Gastrocnemius medialis (tissue), 4 donors: Measurements from ENCODE around the gene MRLN. TPM values are rescaled to one million over a fixed set of nuclear protein-coding genes. Genes with fewer than 3 reads are reported as not detected.

Source experiments
- ATAC-seq, 2 donors: fragments of 150-250 bp; one replicate each; pipeline ENCODE4 v1.9.1; 2016
- DNase-seq, 2 donors: peaks; one replicate each; pipeline ENCODE4 v3.0.0-alpha.2; 2019
- H3K27ac ChIP-seq, 4 donors: fragments of 200-600 bp; sonication (generic); 1 replicate in 1 of 4; 2 replicates in 3 of 4; pipeline ENCODE4 v1.5.1; 2016 to 2018; ENCODE audit warnings: mild to moderate bottlenecking in 2 of 4, moderate library complexity in 1 of 4
- H3K27me3 ChIP-seq, 3 donors: fragments of 200-600 bp; sonication (generic) in 2 of 3; 1 replicate in 1 of 3; 2 replicates in 2 of 3; pipeline versions ENCODE4 v1.5.1 to v1.6.0; 2016 to 2019; ENCODE audit warnings: mild to moderate bottlenecking in 1 of 3, moderate library complexity in 1 of 3
- H3K36me3 ChIP-seq, 2 donors: fragments of 200-600 bp; sonication (generic) in 1 of 2; one replicate each; pipeline ENCODE4 v1.5.1; 2017 to 2018
- H3K4me1 ChIP-seq, 2 donors: fragments of 200-600 bp; sonication (generic) in 1 of 2; one replicate each; pipeline ENCODE4 v1.5.1; 2016 to 2017; ENCODE audit warnings: mild to moderate bottlenecking in 2 of 2
- H3K4me3 ChIP-seq, 4 donors: fragments of 200-600 bp; sonication (generic) in 3 of 4; 1 replicate in 1 of 4; 2 replicates in 3 of 4; pipeline ENCODE4 v1.5.1; 2016 to 2019; ENCODE audit warnings: mild to moderate bottlenecking in 2 of 4
- H3K9me3 ChIP-seq, 3 donors: fragments of 200-600 bp; sonication (generic) in 2 of 3; 1 replicate in 1 of 3; 2 replicates in 2 of 3; pipeline ENCODE4 v1.5.1; 2016 to 2019
- CTCF ChIP-seq, 5 experiments: fragments of 450-650 bp in 3 of 5; fragments of 200-600 bp in 2 of 5; sonication (generic) in 2 of 5; IDR thresholded peaks in 4 of 5; conservative IDR thresholded peaks in 1 of 5; 1 replicate in 4 of 5; 2 replicates in 1 of 5; pipeline ENCODE4 v1.5.1; 2016 to 2019; ENCODE audit warnings: antibody characterized with exemption in 5 of 5, mild to moderate bottlenecking in 3 of 5, moderate library complexity in 3 of 5
- POLR2A ChIP-seq, 2 donors: fragments of 450-650 bp; IDR thresholded peaks; one replicate each; pipeline ENCODE4 v1.6.1; 2017; ENCODE audit warnings: antibody characterized with exemption in 2 of 2, mild to moderate bottlenecking in 2 of 2, moderate library complexity in 2 of 2
- in situ Hi-C, 4 donors: fragments of 200-750 bp; cut with MboI; loops; one replicate each; pipeline versions ENCODE4 v1.15.0 to v1.8.0; 2017; ENCODE audit warnings: low sequenced_read_pairs in 4 of 4
- intact Hi-C: fragments of 100-400 bp; cut with DNase I; formaldehyde crosslinking; loops from one replicate; pipeline ENCODE4 v1.15.1; 2023; ENCODE audit warnings: low total_unique reads
- total RNA-seq, 4 donors: library from RNA; depleted of rRNA; stranded (reverse); fragments of >200 nt; gene quantifications; one replicate each; pipeline versions ENCODE4 v1.1.0 to v1.2.3, GENCODE V29; 2016

Gene MRLN
- 100 to 1,000 TPM in 3 of 4 donors, 10 to 100 TPM in 1; 67.7 to 352 (median 188) TPM for total RNA-seq

GRCh38 chr10:59753267-59753666 lies at the start of gene MRLN:
Gene MRLN, minus strand, starts transcription at chr10:59753455.
- in situ Hi-C loops (no loop called here), intact Hi-C loops (loop anchor here (1.0 to 2.0 kb wide), 4 partner anchors 29 to 1410 kb away; partner anchors contain the start of gene SLC16A9)
- H3K4me1 ChIP-seq, result peaks cover 29 to 32% of the 10 kb centered on the region in 2 donors
- no peaks in the 10 kb centered on the region for H3K36me3 ChIP-seq
- ATAC-seq (peak; percentile 91 to 95), DNase-seq (peak; percentile 45 to 56)
- peak within 1 kb of the TSS; percentile 40 to 64 (median 63) for H3K4me3 ChIP-seq
- H3K27ac ChIP-seq, result peak within 1 kb of the TSS; percentile 84 to 93 (median 89)
- TF ChIP-seq POLR2A (IDR thresholded peaks at IDR 0.05), result peak; percentile 68 to 86
- no peak for TF ChIP-seq CTCF (IDR thresholded peaks at IDR 0.05 in 4 of 5, conservative IDR thresholded peaks at IDR 0.05 in 1 of 5)
- H3K9me3 ChIP-seq, result no peaks in the 10 kb centered on the region
- H3K27me3 ChIP-seq, result no peaks in the 10 kb centered on the region

- Histone ChIP-seq H3K27me3 (no peaks in the 10 kb centered on the region), H3K9me3 (no peaks in the 10 kb centered on the region), H3K36me3 (peaks cover 0 to 34% of the 10 kb centered on the region in 2 donors), H3K27ac (no peak overlapping the region), H3K4me3 (no peak overlapping the region), H3K4me1 (peaks cover 3 to 5% of the 10 kb centered on the region in 2 donors)
- ATAC-seq (no peak), DNase-seq (no peak)
- intact Hi-C loops, result no loop called here
- in situ Hi-C loops, result loop anchor here in 3 of 4 donors (10.0 to 25.0 kb wide), 2 partner anchors 176 to 564 kb away; no protein-coding TSS in a partner anchor
- TF ChIP-seq POLR2A (IDR thresholded peaks at IDR 0.05), result no peak
- no peak for TF ChIP-seq CTCF (IDR thresholded peaks at IDR 0.05 in 4 of 5, conservative IDR thresholded peaks at IDR 0.05 in 1 of 5)
Observed at GRCh38 chr10:59801171-59801570, 47.9 kb upstream of the MRLN start.

- ATAC-seq, result no peak
- DNase-seq, result no peak
- H3K9me3 ChIP-seq, result no peaks in the 10 kb centered on the region
- intact Hi-C loops, result no loop called here
- H3K36me3 ChIP-seq, result peaks cover 0 to 19% of the 10 kb centered on the region in 2 donors
- no peak overlapping the region for H3K4me3 ChIP-seq
- peaks cover 0 to 5% of the 10 kb centered on the region in 2 donors for H3K4me1 ChIP-seq
- no peak for TF ChIP-seq CTCF (IDR thresholded peaks at IDR 0.05 in 4 of 5, conservative IDR thresholded peaks at IDR 0.05 in 1 of 5)
- no peak for TF ChIP-seq POLR2A (IDR thresholded peaks at IDR 0.05)
- in situ Hi-C loops, result no loop called here
- no peak overlapping the region for H3K27ac ChIP-seq
- H3K27me3 ChIP-seq, result no peaks in the 10 kb centered on the region
Observed at GRCh38 chr10:59799421-59799820, 46.2 kb upstream of the MRLN start.

- TF ChIP-seq CTCF (IDR thresholded peaks at IDR 0.05 in 4 of 5, conservative IDR thresholded peaks at IDR 0.05 in 1 of 5), result no peak
- TF ChIP-seq POLR2A (IDR thresholded peaks at IDR 0.05), result no peak
- no peak overlapping the region for H3K27ac ChIP-seq
- intact Hi-C loops (no loop called here), in situ Hi-C loops (no loop called here)
- H3K36me3 ChIP-seq, result peaks cover 0 to 23% of the 10 kb centered on the region in 2 donors
- H3K27me3 ChIP-seq, result no peaks in the 10 kb centered on the region
- H3K4me3 ChIP-seq, result no peak overlapping the region
- ATAC-seq (no peak), DNase-seq (no peak)
- H3K9me3 ChIP-seq, result no peaks in the 10 kb centered on the region
- peaks cover 0 to 11% of the 10 kb centered on the region in 2 donors for H3K4me1 ChIP-seq
Observed at GRCh38 chr10:59793919-59794318, 40.7 kb upstream of the MRLN start.

GRCh38 chr10:59792812-59793211 lies 39.6 kb upstream of the MRLN start:
- TF ChIP-seq POLR2A (IDR thresholded peaks at IDR 0.05) (no peak), CTCF (IDR thresholded peaks at IDR 0.05 in 4 of 5, conservative IDR thresholded peaks at IDR 0.05 in 1 of 5) (no peak)
- intact Hi-C loops (no loop called here), in situ Hi-C loops (no loop called here)
- no peak for DNase-seq
- Histone ChIP-seq H3K9me3 (no peaks in the 10 kb centered on the region), H3K4me3 (no peak overlapping the region), H3K4me1 (peaks cover 0 to 11% of the 10 kb centered on the region in 2 donors), H3K36me3 (peaks cover 0 to 23% of the 10 kb centered on the region in 2 donors), H3K27ac (no peak overlapping the region), H3K27me3 (no peaks in the 10 kb centered on the region)
- ATAC-seq, result no peak
